Mucosa of gallbladder (tissue), 1 donor: Measurements from ENCODE around the gene TAF10. TPM values are rescaled to one million over a fixed set of nuclear protein-coding genes. Genes with fewer than 3 reads are reported as not detected.

Experiments used
- DNase-seq: peaks from one replicate; pipeline ENCODE4 v3.0.0-alpha.2; 2020; ENCODE audit warnings: low spot score
- total RNA-seq: library from RNA; stranded (reverse); gene quantifications from one replicate; pipeline ENCODE4 v1.2.1, GENCODE V29; 2021
- donor health status: DM: no; HTN: no; CAD: no.

The TAF10 gene
- total RNA-seq, 1 donor from 2014 or later = 142 TPM

DNA sequence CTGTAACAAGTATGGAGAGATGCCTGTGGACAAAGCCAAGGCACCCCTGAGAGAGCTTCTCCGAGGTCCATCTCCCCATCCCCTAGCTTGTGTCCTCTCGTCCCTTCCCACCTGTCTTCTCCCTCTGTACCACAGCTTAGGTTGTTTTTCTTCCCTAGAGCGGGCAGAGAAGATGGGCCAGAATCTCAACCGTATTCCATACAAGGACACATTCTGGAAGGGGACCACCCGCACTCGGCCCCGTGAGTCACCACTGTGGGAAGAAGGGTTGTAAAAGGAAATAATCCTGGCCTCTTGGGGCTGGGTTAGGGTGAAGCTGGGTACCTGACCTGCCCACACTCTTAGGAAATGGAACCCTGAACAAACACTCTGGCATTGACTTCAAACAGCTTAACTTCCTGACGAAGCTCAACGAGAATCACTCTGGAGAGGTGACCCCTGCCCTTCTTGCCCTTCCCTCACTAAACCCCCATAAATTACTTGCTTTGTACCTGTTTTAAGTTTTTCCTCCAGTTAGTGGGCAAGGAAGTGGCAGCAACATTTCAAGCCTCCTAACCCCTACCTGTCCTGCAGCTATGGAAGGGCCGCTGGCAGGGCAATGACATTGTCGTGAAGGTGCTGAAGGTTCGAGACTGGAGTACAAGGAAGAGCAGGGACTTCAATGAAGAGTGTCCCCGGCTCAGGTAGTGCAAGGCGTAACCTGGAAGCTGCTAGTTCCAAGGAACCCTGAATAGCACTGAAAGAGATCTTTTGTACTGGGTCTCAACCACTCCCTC is 3.1 kb downstream of the TAF10 start:
- DNase-seq = peak; percentile 9

DNA sequence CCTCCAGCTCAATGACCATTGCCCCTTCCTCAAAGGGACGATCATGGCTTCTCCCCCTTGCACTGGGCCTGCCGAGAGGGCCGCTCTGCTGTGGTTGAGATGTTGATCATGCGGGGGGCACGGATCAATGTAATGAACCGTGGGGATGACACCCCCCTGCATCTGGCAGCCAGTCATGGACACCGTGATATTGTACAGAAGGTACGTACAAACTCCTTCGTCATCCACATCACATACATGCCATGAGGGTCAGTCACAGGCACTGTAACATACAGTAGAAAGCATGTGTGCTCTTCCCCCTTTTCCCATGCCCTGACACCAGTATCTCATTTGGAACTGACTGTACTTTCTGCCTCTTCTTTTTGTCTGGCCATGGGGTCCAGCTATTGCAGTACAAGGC is 4.0 kb downstream of the TAF10 start:
- peak; percentile 9 for DNase-seq

DNA sequence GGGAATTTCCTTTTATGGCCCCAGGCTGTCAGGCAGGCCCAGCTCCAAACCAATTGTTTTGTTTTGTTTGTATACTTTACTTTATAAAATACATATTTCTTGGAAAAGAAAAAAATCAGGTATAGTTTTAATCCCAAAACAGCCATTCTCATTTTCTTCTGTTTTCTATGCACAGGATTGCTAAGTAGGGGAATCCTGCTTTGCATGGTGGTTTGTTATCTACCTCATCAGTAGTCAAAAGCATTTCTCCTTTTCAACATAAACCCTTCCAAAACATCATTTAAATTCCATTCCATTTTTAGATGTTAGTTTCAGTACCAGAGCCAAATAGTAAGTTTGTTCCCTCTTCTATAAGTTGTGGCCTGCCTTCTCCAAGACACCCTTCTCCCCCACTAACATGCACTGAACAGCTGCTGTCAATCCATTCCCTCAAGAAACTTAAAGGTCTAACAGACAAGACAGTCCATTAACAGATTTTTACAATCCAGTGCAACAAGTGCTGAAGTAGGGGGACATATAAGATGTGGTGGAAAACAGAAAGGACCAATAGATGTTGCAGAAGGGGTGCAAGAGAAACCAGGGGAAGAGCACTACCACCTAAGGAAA is 4.7 kb downstream of the TAF10 start:
- DNase-seq = no peak

DNA sequence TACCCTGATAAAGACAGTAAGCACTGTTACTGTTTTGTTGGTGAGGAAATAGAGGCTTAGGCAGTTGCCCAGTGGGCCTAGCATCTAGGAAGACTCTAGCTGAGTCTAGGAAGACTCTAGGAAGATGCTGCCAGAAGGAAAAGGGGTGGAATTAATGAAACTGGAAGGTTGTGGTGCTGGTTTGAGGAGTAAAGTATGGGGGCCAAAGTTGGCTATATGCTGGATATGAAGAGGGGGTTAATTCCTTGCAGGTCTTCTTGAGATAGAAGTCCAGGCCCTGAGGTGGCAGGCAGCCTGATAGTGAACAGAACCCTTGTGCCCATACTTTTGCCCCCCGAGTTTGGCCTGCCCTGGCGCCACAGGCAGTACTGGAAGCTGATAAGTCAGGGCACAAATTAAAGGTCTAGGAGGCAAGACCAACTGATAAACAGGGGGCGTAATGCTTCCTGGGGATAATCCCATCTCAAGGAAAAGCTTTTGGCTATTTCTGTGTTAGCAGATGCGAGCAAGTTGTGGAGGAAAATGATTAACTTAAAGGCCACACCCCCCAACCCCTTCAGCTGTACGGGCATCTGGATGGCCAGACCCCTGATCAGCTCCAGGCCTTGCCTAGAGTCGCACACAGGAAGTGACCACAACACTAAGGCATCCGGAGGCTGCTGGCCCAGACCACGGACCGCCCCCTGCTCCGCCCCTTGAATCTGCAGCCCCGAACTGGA is 5.4 kb downstream of the TAF10 start:
- DNase-seq = peak; percentile 92

DNA sequence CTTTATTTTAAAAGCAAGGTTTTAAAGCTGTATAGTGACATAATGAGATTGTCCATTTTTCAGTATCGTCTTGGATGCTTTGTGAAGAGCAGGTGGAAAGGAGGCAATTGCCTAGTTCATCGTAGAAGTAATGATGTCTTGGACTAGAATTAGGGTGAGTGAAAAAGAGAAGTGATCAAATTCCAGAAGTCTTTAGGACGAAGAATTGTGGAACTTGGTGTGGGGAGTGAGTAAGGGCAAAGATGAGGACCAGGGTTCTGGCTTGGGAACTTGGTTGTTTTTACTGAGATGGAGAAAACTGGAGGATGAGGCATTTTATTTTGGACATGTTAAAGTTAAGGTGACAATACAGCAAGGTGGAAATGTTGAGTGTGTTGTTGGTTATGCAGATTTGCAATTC is 7.2 kb downstream of the TAF10 start:
- no peak for DNase-seq

DNA sequence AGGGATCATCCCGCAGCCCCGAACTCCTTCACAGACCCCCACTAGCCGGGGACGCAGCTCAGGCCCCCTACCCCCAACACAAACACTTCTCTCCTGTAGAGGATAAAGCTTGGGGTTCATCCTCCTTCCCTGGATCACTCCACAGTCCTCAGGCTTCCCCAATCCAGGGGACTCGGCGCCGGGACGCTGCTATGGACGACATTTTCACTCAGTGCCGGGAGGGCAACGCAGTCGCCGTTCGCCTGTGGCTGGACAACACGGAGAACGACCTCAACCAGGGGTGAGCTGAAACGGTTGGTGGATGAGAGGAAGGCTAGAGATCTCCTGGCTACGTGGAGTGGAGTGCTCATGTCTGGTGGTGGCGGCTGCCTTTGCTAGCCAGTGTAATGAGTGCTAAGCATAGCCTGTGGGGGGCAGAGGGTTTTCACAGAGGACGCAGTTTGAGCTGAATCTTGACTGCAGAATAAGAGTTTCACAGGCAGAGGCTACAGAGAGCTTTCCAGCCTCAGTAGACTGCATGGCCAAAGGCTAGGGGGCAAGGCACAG is 7.9 kb downstream of the TAF10 start:
- peak; percentile 56 for DNase-seq

DNA sequence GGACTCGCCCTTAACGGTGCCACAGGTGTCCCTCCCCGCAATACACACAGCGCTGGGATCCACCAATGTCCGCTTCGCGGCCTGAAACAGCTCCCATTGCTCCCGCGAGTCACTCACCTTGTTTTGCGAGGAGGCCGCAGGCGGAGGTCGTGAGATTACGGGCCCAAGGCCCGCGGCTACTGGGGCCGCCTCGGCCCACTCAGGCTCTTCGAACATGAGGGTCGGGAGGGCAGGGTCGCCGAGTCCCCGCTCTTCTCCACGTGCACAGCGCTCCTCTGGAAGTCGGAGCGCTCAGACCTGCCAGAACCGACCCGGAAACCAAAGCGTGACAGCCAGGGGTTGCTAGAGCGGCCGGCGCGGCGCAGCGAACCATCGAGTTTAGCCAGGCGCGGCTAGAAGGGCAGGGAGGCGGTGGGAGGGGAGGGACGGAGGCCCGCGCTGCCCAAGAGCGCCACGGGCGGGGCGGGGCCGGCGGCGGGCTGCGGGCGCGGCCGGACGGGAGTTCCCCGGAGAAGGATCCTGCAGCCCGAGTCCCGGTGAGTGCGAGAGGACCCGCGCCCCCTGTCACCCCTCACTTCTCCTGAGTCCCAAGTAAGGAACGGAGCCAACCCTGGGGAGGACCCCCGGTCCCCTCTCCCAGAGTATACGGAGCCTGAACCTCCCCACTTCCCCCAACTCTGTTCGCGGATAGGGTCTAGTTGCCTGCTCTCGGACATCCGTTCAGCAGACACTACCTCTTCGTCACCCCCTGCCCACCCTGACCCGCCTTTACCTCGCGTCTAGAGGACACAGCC is 8.5 kb downstream of the TAF10 start, which contains the start of the genes ILK and RRP8:
TSS of gene ILK (plus strand) at position 488 of the 794 bp plus-strand sequence. CDS start 498 bp downstream, outside the sequence.
TSS of gene RRP8 (minus strand) at position 330 of the 794 bp plus-strand sequence. CDS start at position 216, 114 bp downstream.
- DNase-seq = peak; percentile 90

DNA sequence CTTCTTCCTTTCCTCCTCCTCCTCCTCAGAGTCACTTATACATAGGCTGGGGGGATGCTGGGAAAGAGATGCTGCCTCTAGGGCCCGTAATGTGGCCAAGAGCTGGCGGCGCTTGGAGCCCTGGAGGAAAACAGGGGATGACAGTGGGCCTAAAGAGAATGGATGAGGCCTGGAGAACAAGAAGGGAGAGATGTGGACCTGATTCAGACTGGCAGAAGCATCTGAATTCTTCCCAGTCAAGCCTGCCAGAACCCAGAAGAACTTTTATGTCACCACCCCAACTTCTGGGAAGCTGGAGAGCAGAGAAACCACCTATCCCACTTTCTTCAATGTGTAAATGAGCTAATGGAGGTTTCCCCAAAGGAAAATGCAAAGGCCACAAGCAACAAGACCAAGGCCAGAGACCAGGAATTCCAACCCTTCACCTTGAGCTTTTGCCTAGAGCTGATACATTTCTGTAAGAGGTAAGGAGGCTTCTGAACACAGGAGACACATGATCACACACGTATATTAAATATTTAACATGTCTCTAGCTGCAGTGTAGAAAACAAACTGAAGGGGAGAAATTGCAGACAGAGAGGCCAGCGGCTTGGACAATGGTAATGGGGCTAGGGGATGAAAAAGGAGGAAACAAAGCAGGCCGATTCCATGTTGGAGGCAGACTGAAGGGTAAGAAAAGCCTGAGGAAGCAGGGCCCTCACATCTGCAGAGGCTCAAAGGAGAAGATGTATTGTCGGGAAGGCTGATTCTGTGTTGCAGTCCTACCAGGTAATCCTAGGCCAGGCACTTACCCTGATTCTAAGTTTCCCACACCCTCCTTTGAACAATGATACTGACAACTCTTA is 9.7 kb downstream of the TAF10 start:
- DNase-seq = peak; percentile 9

DNA sequence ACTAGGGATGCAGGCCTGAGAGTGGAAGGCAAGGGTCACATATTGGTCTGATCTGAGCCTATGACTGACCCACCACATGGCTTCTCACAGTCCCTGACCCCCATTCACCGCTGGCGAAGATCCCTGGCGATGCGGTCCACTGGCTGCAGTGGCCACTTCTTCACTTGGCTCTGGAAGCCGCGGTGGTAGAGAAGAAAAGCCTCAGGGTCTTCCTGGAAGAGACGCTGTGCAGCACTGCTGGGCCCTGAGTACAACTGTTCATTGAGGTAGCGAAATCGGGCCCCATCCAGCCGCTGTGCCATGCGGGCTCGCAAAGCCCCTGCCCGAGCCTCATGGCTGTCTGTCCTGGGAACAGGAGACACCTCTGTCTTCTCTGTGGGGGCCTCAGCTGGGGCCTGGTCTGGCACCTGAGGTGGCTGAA is 11.0 kb downstream of the TAF10 start:
- peak; percentile 9 for DNase-seq

DNA sequence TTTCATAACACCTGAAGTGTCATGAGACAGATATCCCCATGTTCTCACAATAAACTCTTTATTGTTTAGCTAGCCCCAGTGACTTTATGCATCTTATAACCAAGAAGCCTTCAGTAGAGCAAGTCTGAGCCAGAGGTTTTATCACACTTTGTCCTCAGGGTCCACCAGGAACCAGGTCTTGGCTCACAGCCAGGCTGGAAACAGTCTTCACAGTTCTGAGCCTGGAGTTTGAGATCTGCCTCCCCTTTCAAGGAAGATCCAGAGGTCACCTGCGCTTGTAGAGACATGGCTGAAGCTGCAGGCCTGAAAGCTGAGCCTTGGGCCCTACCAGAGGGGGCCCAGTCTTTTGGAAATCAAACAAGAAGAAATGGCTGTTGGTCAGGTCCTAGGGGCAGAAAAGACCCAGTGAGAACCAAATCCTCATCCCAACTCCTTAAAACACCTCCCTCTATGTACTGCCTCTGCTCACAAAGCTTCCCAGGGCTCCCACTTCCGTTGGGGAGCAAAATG is 12.1 kb downstream of the TAF10 start:
- DNase-seq = peak; percentile 7

DNA sequence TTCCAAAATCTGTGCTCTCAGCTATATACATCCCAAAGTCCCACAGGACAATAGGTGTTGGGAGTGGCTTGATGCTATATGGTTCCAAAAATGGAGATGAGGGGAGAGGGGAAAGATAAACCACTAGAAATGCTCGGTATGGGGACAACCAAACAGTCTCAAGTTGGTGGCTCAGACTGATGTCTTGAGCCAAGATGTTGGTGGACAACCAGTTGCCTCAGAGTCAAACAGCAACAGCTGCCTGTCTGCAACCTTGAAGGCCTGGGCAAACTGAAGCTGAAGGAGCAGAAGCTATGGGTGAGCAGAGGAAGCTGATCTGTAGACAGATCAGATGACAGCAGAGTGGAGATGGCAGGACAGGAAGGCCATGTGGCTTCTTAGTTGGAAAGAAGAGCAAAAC is 12.6 kb downstream of the TAF10 start:
- DNase-seq = no peak

DNA sequence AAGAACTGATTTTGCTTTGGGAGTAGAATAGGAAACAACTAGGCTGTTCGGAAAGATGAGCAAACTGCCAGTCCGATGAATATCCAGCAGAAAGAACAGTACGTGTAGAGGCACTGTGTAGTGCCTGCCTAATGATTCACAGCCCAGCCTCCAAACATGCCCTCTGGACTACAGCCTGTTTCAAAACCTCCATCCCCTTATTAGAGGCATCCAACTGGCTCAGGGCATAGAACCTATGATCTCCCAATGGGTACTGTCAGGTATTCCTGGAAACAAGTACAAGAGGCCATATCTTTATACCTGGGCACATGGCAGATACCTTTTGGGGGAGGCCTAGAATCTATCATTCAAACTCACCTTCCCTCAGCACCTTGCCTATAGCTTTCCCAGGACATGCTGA is 13.5 kb downstream of the TAF10 start:
- DNase-seq = no peak

DNA sequence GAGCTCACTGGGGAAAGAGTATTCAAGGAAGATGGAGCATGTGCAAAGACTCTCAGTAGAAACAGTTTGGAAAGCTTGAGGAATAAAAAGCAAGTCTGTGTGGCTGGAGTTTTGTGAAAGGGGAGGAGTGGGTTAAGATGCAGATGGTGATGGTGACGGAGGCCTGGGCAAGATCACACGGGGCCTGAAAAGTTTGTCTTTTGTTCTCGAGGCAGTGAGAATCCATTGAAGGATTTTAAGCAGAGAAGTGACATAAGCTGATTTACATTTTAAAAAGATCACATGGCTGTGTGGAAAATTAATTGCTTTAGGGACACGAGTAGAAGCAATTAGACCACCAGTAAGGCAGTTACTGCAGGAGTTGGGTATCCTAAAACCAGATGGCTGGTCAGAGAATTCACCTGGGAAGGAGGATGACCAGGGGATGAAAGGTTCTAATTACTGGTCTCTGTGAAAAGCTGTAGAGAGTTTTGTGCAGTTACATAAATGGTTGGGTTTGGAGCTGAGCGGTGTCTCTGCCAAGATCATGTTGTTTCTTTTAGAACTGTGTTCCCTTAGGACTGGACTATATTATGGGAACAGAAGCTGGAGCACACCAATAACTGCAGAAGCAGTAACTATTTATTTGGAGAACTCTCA is 15.7 kb downstream of the TAF10 start:
- DNase-seq = no peak

DNA sequence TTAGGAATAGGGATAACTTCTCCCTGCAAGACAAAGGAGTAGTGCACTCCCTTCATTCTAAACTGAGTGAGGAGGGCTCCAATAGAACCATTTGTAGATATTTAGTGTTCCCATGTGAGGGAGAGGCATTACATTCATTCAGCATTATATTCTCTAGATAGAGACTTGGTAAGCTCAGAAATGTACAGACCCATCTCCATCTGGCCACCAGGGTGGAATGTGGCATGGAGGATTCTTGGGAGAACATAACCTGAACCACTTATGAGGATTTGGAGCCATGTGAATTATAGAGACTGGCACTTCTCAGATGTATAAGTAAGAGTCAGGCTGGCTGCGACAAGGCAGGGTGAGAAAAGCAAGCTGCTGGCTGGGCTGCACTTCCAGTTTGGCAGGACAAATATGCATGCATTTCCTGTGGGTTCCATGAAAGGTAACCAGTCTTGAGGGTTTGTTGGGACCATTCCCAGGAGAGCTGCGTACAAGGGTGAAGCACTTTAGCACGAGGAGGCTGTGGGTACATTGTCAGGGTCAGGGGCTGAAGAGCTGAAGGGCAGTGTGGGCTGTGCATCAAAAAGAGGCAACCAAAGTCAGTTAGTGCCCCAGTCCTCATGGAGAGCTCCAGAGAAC is 17.8 kb downstream of the TAF10 start:
- no peak for DNase-seq

DNA sequence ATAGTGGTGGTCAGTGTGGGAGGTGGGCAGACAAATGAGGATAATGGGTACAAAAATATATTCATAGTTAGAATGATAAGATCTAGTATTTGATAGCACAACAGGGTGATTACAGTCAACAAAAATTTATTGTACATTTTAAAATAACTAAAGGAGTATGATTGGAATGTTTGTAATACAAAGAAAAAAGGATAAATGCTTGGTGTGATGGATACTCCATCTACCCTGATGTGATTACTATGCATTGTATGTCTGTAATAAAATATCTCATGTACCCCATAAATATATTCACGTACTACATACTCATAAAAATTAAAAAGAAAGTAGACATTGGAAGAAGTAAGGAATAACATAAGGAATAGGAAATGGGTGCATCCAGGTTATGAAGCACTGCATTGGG is 24.0 kb downstream of the TAF10 start:
- no peak for DNase-seq

DNA sequence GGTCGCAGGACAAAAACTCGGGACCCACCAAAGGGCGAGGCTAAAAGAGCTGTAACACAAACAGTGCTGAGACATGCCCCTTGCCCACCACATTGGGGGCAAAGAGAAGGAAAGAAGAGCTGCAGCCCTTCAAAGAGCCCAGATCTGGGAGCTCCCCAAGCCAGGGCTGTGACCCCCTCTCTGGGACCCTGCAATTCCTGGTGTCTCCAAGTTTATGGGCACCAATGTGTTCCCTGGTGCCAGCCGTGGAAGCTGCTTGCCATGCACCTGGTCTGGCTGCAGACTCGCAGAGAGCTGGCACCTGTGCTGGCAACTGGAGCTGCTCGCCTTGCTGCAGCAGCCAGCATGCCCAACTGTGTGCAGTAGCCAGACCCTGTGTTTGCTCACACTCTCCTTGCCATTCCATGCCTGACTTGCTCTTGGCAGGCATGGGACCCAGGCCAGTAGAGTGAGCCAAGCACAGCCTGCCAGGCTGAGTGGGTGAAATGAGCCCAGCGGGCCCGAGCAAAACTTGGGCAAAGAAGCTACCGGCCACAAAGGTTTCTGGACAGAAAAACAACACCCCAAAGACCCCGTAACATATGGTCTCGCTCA is 24.6 kb downstream of the TAF10 start:
- no peak for DNase-seq

DNA sequence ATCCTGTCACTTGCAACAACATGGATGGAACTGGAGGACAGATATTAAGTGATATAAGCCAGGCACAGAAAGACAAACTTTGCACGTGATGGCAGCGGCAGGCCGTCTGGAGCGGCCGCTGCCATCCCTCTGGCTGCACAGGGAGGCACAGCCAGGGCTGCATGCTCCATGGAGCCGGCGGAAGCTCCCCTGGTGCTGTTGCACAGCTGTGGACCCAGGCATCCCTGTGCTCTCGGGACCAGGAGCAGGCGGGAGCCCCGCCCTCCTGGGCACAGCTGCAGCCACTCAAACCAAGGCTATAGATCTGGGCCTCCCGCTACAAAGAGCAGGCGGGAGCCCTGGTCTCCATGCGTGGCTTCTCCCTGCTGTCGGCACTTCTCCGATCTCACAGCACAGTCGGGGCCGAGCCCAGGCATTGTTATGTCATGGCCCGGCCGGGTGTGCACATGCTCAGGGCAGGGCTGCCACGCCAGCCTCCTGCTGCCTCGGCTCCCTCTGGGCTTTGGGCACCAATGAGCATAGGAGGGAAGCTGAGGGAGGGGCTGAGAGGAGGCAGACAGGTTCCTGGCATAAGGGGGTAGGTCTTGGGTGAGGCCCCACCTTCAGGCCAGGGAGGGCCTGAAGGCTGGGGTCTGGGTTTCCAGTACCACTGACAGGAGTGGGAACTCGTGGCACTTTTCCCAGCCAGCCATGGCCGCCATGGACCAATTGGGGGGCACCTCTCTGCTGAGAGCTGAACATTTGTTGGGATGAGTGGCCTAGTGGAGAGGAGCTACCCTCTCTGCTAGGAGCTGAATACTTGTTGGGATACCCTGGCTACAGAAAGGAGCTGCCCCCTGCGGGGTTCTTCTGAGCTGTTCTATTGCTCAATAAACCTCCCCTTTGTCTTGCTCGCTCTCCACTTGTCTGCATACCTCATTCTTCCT is 25.3 kb downstream of the TAF10 start:
- DNase-seq = no peak

DNA sequence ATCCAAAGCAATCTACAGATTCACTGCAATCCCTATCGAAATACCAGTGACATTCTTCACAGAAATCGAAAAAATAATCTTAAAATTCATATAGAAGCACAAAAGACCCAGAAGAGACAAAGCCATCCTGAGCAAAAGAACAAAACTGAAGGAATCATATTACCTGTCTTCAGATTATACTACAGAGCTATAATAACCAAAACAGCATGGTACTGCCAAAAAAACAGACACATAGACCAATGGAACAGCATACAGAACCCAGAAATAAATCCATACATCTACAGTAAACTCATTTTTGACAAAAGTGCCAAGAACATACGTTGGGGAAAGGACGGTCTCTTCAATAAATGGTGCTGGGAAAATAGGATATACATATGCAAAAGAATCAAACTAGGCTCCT is 27.5 kb downstream of the TAF10 start:
- no peak for DNase-seq
